GM19035 (cell line): ENCODE results near the gene DNM1.

Experiments
- ATAC-seq: cut with Tn5 transposase; IDR thresholded peaks from one replicate; pipeline ENCODE4 v1.9.1; 2021; ENCODE audit not compliant: unreplicated experiment

The DNM1 gene

GRCh38 chr9:128204858-128205257 lies 1.7 kb downstream of the DNM1 start:
- ATAC-seq, result no peak

- ATAC-seq, result no peak
These were observed 2.2 kb downstream of the DNM1 start for GRCh38 chr9:128205296-128205944.

GRCh38 chr9:128206484-128206883 lies 3.3 kb downstream of the DNM1 start:
- no peak for ATAC-seq

- ATAC-seq, result no peak
These were observed 4.0 kb downstream of the DNM1 start for GRCh38 chr9:128206916-128207910.

GRCh38 chr9:128208386-128208785 lies 5.2 kb downstream of the DNM1 start:
- ATAC-seq, result no peak

- no peak for ATAC-seq
These were observed 5.9 kb downstream of the DNM1 start for GRCh38 chr9:128208946-128209669.

- no peak for ATAC-seq
These were observed 8.2 kb downstream of the DNM1 start for GRCh38 chr9:128211186-128211980.

GRCh38 chr9:128211981-128212281 lies 8.8 kb downstream of the DNM1 start:
- ATAC-seq, result no peak

GRCh38 chr9:128213746-128214497 lies 10.7 kb downstream of the DNM1 start:
- ATAC-seq, result no peak

- ATAC-seq, result no peak
These were observed 11.7 kb downstream of the DNM1 start for GRCh38 chr9:128214571-128215490.

- ATAC-seq, result no peak
These were observed 12.6 kb downstream of the DNM1 start for GRCh38 chr9:128215491-128216409.

- ATAC-seq, result no peak
These were observed 13.8 kb downstream of the DNM1 start for GRCh38 chr9:128216781-128217553.

- ATAC-seq, result no peak
These were observed 15.0 kb downstream of the DNM1 start for GRCh38 chr9:128218172-128218517.

GRCh38 chr9:128218518-128219389 lies 15.6 kb downstream of the DNM1 start:
- ATAC-seq, result peak; percentile 96

- no peak for ATAC-seq
These were observed 16.7 kb downstream of the DNM1 start for GRCh38 chr9:128219831-128220230.

- no peak for ATAC-seq
These were observed 18.8 kb downstream of the DNM1 start for GRCh38 chr9:128222026-128222425.
